ENCODE measurements around the gene LIMS1. TPM values are rescaled to one million over a fixed set of nuclear protein-coding genes. Genes with fewer than 3 reads are reported as not detected.

The LIMS1 gene
- total RNA-seq, 4 donors from 2014 or later = 37.4 to 357 (median 112) TPM

DNA sequence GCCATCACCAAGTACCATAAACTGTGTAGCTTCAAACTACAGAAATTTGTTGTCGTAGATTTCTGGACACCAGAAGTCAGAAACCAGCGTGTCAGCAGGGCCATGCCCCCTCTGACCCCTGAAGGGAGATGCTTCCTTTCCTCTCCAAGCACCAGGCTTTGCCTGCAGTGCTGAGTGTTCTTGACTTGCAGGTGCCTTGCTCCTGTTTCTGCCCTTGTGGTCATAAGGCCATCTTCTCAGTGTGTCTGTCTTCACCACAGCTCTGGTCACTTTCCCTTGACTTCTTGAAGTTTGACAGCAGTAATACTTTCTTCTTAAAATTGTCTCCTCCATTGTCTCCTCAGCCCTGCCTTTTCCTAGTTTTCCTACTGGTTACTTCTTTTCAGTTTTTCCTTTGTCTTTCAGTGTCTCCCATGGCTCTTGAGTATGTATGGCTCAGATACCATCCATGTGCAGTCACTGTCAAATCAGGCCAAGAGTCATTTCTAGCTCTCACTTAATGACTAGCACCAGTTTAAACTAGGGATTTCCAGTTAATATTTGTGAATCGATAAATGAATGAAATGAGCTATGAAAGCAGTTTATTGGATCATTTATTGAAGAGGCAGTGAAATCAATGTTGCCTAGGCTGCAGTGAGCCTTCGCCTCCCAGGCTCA is 93.8 kb downstream of the LIMS1 start:
- Histone ChIP-seq H3K27ac (no peak overlapping the region), H3K36me3 (no peaks in the 10 kb centered on the region), H3K4me3 (no peak overlapping the region), H3K9me3 (no peaks in the 10 kb centered on the region), H3K4me1 (peaks cover 0 to 8% of the 10 kb centered on the region in 2 donors), H3K27me3 (no peaks in the 10 kb centered on the region)
- no peak for DNase-seq
- TF ChIP-seq POLR2A (IDR thresholded peaks at IDR 0.05) = no peak
- TF ChIP-seq, protein P1, sequence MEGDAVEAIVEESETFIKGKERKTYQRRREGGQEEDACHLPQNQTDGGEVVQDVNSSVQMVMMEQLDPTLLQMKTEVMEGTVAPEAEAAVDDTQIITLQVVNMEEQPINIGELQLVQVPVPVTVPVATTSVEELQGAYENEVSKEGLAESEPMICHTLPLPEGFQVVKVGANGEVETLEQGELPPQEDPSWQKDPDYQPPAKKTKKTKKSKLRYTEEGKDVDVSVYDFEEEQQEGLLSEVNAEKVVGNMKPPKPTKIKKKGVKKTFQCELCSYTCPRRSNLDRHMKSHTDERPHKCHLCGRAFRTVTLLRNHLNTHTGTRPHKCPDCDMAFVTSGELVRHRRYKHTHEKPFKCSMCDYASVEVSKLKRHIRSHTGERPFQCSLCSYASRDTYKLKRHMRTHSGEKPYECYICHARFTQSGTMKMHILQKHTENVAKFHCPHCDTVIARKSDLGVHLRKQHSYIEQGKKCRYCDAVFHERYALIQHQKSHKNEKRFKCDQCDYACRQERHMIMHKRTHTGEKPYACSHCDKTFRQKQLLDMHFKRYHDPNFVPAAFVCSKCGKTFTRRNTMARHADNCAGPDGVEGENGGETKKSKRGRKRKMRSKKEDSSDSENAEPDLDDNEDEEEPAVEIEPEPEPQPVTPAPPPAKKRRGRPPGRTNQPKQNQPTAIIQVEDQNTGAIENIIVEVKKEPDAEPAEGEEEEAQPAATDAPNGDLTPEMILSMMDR (IDR thresholded peaks at IDR 0.05) = no peak
- intact Hi-C loops (cut with DNase I; ENCODE audit: low total_unique reads) = no loop called here

DNA sequence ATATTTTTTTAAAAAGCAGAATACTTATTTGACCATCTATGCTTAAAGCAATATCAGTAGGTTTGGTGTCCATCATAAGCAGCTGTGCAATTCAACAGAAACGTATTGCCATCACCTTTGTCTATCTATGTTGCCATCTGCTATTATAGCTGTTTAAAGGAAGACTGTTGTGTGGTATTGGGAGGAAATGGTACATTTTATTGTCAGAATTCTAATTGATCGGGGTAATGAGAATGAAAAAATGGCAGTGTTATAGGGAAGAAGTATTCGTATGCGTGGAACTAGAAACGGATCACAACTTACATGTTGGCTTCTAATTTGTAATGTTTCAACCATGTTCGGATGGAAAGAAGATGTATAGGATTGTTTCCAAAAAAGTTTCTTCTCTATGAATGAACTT is 94.7 kb downstream of the LIMS1 start:
- Histone ChIP-seq H3K4me1 (peaks cover 0 to 13% of the 10 kb centered on the region in 2 donors), H3K9me3 (no peaks in the 10 kb centered on the region), H3K4me3 (no peak overlapping the region), H3K36me3 (no peaks in the 10 kb centered on the region), H3K27ac (no peak overlapping the region), H3K27me3 (no peaks in the 10 kb centered on the region)
- DNase-seq = no peak
- TF ChIP-seq, protein P1 (IDR thresholded peaks at IDR 0.05) = no peak
- TF ChIP-seq POLR2A (IDR thresholded peaks at IDR 0.05) = no peak
- intact Hi-C loops (cut with DNase I; ENCODE audit: low total_unique reads) = no loop called here

DNA sequence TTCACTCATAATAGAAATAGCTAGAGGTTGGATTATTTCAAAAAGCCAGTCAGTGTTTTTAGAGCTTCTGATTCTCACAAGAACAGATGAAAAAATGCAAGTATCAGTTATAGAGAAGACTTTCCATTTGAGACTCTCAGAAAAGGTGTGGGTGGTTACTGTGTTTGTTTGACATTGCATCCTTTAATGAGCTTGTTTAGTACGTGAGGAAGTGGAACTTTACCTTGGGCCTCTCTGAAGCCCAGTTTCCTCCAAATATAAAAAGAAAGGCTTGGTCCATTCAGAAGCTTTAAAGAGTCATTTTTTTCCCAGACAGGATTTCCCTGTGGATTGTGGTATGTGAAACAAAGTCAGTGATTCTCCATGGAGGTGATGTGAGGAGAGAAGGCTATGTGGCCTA is 95.1 kb downstream of the LIMS1 start:
- intact Hi-C loops (cut with DNase I; ENCODE audit: low total_unique reads) = no loop called here
- no peak for DNase-seq
- TF ChIP-seq, protein P1 (IDR thresholded peaks at IDR 0.05) = no peak
- TF ChIP-seq POLR2A (IDR thresholded peaks at IDR 0.05) = no peak
- no peaks in the 10 kb centered on the region for H3K9me3 ChIP-seq
- no peaks in the 10 kb centered on the region for H3K27me3 ChIP-seq
- H3K4me3 ChIP-seq = no peak overlapping the region
- H3K4me1 ChIP-seq = peaks cover 0 to 13% of the 10 kb centered on the region in 2 donors
- no peaks in the 10 kb centered on the region for H3K36me3 ChIP-seq
- no peak overlapping the region for H3K27ac ChIP-seq

DNA sequence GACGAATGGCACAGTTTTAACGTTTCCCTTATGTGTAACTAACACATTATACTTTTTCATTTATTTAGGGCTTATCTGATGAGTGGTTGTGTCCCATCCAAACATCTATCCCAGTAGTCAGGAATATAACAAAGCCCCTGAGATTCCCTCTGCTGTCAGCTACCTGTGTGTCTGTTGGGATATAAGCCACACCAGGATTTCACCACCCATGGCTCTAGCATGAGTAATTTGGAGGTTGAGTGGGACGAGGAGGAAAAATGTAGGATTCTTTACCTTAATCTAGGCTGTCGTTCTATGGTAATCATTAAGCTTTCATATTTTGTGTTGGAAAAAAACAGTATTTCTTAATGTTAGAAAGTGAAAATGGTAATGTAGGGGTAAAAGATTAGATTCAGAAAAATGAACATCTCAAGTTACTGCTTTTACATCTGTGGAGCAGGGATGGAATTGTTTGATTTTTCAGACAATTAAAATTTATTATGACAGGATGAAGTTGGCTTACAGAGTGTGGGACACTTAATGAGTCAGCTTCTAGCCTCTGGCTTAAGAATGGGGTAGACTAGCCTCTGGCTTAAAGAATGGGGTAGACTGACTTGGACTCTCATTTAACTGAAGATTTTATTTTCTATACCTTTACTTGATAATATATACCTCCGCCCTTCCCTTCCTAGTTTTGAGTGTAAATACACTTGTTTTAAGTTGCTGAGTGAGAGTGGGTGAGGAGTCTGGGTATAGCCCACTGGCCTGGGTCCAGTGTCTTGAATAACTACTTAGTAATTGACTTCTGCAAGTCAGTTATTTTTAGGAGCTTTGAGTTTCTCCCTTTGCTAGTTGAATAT is 96.5 kb downstream of the LIMS1 start:
- Histone ChIP-seq H3K9me3 (no peaks in the 10 kb centered on the region), H3K4me1 (peaks cover 0 to 13% of the 10 kb centered on the region in 2 donors)
- no peak for DNase-seq

More for the DNA sequence above, 96.5 kb downstream of the LIMS1 start:
- Histone ChIP-seq H3K36me3 (no peaks in the 10 kb centered on the region), H3K4me3 (no peak overlapping the region), H3K27me3 (no peaks in the 10 kb centered on the region), H3K27ac (no peak overlapping the region)
- TF ChIP-seq POLR2A (IDR thresholded peaks at IDR 0.05) = no peak
- TF ChIP-seq, protein P1 (IDR thresholded peaks at IDR 0.05) = no peak
- intact Hi-C loops (cut with DNase I; ENCODE audit: low total_unique reads) = no loop called here
